ENCODE data around the gene EPX.

EPX gene

DNA sequence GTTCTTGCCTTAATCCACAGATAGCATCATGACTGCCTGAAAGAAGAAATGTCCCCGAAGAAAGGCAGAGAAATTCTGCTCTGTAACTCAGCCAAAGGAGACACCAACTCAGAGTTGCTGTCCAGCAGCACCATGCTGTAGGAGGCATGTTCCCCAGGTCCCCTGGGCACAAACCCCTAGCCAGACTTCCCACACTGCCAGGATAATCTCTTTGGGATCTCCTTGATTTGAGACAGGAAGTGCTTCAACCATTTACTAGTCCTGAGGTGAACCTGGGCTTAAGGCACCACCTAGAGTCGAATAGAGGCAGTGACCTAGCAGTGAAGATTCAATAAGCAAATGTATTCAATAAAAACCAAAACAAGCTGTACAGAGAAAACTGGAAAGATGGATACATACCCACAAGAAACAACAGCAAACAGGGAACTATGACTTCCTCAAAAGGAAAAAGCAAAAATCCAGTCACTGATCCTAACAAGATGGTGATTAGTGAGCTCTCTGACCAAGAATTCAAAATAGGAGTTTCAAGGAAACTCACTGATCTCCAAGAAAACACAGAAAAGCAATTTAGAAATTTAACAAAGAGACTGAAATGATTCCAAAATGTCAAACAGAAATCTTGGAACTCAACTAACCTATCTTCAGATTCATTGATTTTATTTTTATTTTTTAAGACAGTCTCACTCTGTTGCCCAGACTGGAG is 20.0 kb upstream of the EPX start:
- TF ChIP-seq POLR2A (IDR thresholded peaks at IDR 0.05; ENCODE audit: low read length) (no peak), GATA1 (IDR thresholded peaks at IDR 0.05; ENCODE audit: low read depth, low read length) (no peak)
- DNase-seq: peak; percentile 35 to 39

DNA sequence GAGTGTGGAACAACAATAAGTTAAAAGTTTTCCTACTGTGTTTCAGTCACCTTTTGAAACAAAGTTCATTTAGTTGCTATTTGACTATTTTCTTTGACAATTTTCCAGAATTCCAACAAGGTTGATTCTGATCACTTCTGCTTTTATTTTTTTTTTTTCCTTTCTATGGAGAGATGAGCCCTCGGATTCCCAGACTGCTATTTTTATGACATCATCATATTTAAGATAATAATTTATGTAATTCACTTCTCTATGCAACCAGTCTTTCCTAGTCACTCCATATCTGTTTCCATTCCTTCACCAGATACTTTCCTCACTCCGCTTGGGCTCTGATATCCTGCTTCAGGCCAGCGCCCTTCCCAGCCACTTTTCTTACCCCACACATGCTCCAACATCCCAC is 17.7 kb upstream of the EPX start:
- DNase-seq: no peak
- no peak for TF ChIP-seq GATA1 (IDR thresholded peaks at IDR 0.05; ENCODE audit: low read depth, low read length)
- TF ChIP-seq POLR2A (IDR thresholded peaks at IDR 0.05; ENCODE audit: low read length): no peak

DNA sequence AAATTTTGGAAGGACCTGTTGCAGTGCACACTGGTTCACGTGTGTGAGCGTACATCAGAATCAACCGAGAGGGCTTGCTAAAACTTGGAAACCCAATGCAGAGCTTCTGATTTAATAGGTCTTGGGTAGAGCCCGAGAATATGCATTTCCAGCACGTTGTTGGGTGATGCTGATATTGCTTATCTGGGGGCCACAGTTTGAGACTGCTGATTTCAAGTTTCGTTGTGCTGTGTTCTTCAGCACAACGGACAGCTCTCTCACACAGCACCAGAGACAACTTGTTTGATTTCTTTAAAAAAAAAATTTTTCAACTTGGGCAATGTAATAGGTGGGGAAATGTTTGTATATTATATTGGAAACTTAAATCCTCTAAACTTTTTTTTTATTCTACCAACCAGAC is 16.3 kb upstream of the EPX start:
- peak; percentile 53 to 76 for DNase-seq
- TF ChIP-seq POLR2A (IDR thresholded peaks at IDR 0.05; ENCODE audit: low read length) (no peak), GATA1 (IDR thresholded peaks at IDR 0.05; ENCODE audit: low read depth, low read length) (no peak)

DNA sequence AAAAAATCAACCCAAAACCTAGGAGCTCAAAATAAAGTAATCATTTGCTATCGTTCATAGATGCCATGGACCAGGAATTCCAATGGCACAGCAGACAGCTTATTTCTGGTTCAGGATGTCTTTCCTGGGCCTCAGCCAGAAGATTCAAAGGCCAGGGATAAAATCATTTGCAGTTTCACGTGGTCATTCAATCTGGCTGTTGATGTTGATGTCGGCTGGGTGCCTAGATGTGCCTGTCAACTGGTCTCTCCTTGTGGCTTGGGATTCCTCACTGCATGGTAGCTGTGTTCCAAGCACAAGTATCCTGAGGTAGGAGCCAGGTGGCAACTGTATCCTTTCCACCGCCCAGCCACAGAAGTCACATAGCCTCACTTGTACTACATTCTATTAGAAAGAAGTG is 10.7 kb upstream of the EPX start:
- TF ChIP-seq GATA1 (IDR thresholded peaks at IDR 0.05; ENCODE audit: low read depth, low read length): no peak
- no peak for TF ChIP-seq POLR2A (IDR thresholded peaks at IDR 0.05; ENCODE audit: low read length)
- DNase-seq: no peak

DNA sequence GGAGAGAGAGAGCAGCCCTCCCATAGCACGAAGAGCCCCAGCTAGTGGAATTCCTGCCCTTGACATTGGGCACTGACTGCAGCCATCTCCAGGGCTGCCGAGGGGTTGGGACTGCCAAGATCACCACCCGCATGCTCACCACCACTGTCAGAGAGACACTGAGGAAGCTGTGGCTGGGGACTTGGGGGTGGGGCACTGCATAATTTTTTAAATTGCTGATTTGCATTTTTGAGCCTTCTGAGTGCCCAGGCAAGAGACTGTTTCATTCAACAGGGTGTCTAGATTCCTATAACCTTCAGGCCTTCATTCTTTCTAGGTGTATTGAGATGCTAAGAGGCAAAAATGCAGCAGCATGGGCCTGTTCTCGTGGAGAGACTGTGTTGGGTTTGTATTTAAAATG is 9.0 kb upstream of the EPX start:
- TF ChIP-seq GATA1 (IDR thresholded peaks at IDR 0.05; ENCODE audit: low read depth, low read length): no peak
- TF ChIP-seq POLR2A (IDR thresholded peaks at IDR 0.05; ENCODE audit: low read length): no peak

DNA sequence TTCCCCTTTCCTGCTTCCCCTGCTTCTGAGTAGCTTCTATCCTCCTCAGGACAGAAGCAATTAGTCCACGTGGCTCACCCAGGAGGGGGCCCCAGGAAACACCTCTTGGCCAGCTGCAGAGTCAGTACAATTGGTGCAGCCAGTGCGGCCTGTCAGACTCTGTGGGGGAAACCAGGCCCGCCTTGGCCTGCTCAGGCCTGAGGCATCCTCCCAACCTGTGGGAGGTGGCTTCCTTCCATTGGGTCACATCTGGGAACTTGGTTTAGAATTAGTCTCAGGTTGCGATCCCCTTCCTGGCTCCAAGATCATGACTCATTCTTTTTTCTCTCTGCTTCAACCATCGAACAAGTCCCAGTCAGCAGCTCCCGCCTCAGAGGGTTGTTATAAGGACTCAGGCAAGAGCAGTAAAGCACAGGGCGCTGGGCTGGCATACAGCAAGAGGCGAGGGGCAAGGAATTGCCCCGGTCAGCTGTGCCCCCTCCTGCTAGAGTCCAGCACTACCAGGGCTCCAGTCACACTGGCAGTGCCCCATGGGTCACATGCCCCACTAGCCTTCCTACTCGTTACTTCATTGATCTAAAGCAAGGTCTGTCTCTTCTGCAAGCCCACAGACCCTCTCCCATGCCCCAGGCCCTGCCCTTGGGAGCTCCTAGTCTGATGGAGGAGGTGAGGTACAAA is 8.1 kb upstream of the EPX start:
- DNase-seq: no peak
- TF ChIP-seq POLR2A (IDR thresholded peaks at IDR 0.05; ENCODE audit: low read length) (no peak), GATA1 (IDR thresholded peaks at IDR 0.05; ENCODE audit: low read depth, low read length) (no peak)

More for the DNA sequence above, 9.0 kb upstream of the EPX start:
- no peak for DNase-seq

DNA sequence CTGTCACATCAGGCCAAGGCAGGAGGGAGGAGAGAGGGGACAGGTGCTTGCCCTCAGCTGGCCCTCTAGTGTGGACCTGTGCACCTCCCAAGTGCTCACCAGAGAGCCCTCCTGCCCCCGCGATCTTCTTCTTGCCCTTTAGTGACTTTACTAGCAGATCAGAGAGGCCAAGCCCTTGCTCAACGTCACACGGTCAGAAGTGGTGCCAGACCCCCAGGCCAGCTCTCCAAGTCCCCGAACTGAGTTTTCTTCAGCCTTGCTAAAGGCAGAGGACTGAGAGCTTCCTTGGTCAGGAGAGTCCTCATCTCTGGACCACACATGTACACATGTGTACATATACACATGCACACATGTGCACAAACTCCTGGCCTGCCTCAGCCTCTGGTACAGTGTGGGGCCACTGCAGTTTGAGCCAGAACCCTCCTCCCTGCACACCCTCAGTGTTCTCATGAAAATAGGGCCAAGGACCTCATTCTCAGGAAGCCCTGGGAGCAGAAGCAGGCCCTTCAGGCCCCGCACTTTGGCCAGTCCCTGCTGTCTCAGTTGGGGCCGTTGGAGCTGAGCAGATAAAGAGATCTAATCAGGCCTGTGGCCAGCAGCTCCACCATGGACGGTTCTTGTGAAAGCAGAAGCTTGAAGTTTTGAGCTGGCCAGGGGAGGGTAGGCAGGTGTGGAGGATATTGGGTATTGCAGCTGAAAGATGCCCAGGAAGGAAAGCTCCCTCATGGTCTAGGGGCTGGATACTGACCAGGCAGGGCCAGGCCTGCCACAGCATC is 7.4 kb upstream of the EPX start:
- no peak for TF ChIP-seq POLR2A (IDR thresholded peaks at IDR 0.05; ENCODE audit: low read length)
- TF ChIP-seq GATA1 (IDR thresholded peaks at IDR 0.05; ENCODE audit: low read depth, low read length): peak; percentile 40
- DNase-seq: peak; percentile 42 to 68

DNA sequence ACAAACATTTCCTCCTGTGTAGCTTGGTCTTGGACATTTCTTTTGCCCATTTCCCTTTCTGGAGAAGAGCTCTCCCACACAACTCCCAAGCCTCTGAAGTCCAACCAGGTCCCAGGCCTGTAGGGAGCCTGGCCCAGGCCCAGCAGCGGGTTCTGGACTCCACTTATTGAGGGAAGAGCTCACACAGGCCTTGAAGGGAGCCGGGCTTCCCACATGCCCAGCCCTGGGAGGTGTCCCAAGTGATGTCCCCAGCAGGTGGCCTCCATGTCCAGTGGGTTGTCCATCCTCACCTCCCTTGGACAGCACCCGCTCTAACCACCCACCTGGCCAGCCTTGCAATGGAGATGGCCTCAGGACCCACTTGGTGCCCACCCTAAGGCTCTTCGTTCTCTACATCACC is 5.9 kb upstream of the EPX start:
- TF ChIP-seq GATA1 (IDR thresholded peaks at IDR 0.05; ENCODE audit: low read depth, low read length): no peak
- no peak for TF ChIP-seq POLR2A (IDR thresholded peaks at IDR 0.05; ENCODE audit: low read length)
- no peak for DNase-seq

DNA sequence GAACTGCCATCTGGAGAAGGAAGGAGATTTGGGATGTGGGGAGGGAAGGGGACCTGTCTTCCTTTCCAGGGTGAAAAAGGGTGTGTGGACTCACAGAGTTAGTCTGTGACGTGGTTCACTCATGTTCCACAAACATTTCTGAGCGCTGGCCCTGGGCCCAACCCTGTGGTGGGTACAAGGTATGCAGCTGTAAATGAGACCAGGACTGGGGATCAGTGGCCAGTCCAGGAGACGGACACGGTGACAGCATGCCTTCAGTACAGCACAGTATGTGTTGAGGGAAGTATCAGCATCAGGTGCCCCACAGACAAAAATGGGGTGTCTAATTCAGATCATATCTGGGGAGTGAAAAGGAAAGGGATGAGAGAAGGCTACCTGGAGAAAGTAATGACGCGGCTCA is 5.5 kb upstream of the EPX start:
- DNase-seq: no peak
- no peak for TF ChIP-seq POLR2A (IDR thresholded peaks at IDR 0.05; ENCODE audit: low read length)
- no peak for TF ChIP-seq GATA1 (IDR thresholded peaks at IDR 0.05; ENCODE audit: low read depth, low read length)

DNA sequence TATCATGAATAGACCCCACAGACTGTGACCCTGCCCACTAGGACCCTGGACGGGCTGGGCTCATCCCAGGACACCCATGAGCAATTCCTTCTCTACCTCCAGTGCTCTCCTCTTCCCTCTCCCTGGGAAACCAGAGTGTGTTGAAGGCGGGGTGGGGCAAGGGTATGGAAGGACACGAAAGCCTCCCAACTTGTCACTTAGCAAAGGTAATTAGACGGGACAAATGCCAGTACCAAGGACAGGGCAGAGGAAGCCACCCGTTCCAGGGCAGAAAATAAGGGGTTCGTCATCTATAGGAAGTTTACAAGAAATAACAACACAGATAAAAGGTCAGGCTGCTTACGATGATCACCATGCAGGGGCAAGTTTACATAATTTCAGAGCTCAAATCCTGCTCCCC is 4.9 kb upstream of the EPX start:
- TF ChIP-seq GATA1 (IDR thresholded peaks at IDR 0.05; ENCODE audit: low read depth, low read length) (no peak), POLR2A (IDR thresholded peaks at IDR 0.05; ENCODE audit: low read length) (no peak)
- DNase-seq: no peak

DNA sequence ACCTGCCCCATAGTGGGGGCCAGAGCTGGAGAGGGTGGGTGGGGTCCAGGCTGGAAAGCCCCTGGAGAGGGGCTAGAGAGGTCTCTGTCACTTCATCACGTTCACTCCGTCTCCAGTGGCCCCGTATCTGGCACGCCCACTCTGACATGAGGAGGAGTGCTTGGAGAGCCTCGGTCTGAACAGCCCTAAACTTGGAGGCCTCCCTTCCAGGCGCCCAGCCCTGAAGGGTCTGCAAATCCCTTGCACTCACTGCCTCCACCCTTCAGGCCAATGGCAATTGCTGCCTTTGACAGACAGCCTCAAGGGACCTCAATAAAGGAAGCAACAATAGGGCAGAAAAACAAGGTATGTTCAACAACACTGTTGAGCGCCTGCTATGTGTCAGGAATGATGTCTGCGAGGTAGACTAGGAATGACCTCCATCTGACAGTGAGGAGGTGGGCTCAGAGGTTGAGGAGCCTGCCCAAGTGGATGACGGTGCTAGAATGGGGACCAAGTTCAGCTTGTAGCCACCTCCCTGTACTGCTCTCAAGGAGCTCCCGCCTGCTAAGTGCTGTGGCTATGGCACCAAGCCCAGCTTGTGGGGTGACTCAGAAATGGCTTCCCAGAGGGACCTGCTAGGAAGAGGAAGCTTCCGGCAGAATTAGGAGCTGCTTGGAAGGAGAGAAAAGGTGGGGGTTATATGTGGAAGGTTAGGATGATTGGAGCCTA is 2.9 kb upstream of the EPX start:
- TF ChIP-seq POLR2A (IDR thresholded peaks at IDR 0.05; ENCODE audit: low read length): no peak
- no peak for TF ChIP-seq GATA1 (IDR thresholded peaks at IDR 0.05; ENCODE audit: low read depth, low read length)
- DNase-seq: peak; percentile 52 to 53

DNA sequence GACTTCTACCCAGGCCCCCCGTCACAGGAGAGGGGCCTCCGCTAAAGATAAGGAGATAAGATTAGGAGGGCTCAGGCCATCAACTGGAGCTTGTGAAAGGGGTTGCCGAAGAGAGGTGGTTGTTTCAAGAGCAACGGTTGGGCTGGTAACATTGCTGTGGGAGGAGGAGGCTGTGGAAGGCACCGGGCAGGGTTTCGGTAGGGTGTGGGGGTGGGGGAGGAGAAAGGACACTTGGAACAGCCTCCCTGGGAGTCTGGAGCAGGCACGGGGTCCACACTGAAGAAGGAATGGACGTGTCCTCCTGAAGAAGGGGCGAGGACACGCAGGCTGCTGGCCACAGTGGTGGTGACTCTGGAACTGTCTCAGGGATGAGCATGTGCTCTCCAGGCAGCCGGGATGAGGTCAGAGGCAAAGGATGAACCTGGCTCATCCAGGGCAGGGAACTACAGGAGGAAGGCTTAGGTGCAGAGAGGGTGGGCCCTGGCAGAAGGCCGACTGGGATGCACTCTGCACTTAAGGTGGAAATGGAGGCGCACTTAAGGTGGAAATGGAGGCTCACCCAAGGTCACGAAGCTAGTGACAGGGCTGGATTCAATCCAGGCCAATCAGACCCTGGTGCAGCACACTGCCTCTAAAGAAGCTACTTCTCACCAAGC is 1.2 kb upstream of the EPX start:
- peak; percentile 23 to 25 for DNase-seq
- TF ChIP-seq GATA1 (IDR thresholded peaks at IDR 0.05; ENCODE audit: low read depth, low read length) (no peak), POLR2A (IDR thresholded peaks at IDR 0.05; ENCODE audit: low read length) (no peak)

DNA sequence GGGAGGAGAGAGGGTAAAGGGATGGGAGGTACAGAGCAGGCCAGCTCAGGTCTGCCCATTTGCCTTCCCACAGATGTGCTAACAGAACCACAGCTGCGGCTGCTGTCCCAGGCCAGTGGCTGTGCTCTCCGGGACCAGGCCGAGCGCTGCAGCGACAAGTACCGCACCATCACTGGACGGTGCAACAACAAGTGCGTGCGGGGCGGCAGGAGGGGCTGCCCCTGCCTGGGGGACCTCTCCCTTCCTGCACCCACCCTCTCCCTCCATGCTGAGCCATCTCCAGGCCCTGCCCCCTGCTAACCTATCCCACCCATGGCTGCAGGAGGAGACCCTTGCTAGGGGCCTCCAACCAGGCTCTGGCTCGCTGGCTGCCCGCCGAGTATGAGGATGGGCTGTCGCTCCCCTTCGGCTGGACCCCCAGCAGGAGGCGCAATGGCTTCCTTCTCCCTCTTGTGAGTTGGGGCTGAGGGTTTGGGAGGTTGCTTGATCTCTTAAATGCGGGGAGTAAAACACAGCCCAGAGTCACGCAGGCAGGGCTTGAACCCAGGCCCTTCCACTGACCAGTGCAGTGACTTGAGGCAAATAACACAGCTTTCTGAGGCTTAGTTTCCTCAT is 1.2 kb downstream of the EPX start:
- peak; percentile 9 to 24 for DNase-seq
- TF ChIP-seq GATA1 (IDR thresholded peaks at IDR 0.05; ENCODE audit: low read depth, low read length) (no peak), POLR2A (IDR thresholded peaks at IDR 0.05; ENCODE audit: low read length) (no peak)
